ENCODE results near the gene RBP5. TPM values are rescaled to one million over a fixed set of nuclear protein-coding genes. Genes with fewer than 3 reads are reported as not detected.
"Not testable (repeated sequence)": the region's sequence is repeated elsewhere in the genome, so short reads cannot be mapped to it uniquely, and the experiment has no call there.

Gene RBP5
- total and polyA plus RNA-seq, 2 experiments from 2014 or later, result 1.5 to 8.9 TPM

- Histone ChIP-seq H3K36me3 (no peaks in the 10 kb centered on the region), H3K4me3 (no peak overlapping the region), H3K4me1 (ENCODE audit: low read depth) (no peaks in the 10 kb centered on the region), H3K27ac (no peak overlapping the region), H3K27me3 (no peaks in the 10 kb centered on the region), H3K9me3 (ENCODE audit: low read depth) (no peaks in the 10 kb centered on the region)
- no peak for DNase-seq (ENCODE audit: low read depth in 1 of 2, low spot score in 1 of 2)
- TF ChIP-seq, protein P1, sequence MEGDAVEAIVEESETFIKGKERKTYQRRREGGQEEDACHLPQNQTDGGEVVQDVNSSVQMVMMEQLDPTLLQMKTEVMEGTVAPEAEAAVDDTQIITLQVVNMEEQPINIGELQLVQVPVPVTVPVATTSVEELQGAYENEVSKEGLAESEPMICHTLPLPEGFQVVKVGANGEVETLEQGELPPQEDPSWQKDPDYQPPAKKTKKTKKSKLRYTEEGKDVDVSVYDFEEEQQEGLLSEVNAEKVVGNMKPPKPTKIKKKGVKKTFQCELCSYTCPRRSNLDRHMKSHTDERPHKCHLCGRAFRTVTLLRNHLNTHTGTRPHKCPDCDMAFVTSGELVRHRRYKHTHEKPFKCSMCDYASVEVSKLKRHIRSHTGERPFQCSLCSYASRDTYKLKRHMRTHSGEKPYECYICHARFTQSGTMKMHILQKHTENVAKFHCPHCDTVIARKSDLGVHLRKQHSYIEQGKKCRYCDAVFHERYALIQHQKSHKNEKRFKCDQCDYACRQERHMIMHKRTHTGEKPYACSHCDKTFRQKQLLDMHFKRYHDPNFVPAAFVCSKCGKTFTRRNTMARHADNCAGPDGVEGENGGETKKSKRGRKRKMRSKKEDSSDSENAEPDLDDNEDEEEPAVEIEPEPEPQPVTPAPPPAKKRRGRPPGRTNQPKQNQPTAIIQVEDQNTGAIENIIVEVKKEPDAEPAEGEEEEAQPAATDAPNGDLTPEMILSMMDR (IDR thresholded peaks at IDR 0.05; ENCODE audit: low read depth, low read length), result no peak
Observed at GRCh38 chr12:7110661-7111060, 18.0 kb downstream of the RBP5 start.

DNA sequence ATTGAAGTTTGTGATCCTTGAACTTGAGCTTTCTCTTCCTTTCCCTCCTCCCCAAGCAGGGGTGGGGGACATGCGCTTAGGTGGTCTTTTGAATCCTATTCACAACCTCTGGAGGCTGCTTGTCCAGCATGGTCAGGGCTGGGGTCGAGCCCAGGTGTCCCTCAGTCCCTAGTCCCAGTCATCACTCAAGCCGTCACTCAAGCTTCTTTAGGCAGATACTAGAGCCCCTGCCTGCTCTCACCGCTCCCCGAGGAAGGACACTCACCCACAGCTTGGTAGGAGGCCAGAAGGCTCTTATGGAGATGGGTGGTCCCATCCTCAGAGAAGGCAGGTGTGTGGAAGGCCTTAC, 19.1 kb downstream of the RBP5 start:
- H3K27ac ChIP-seq, result no peak overlapping the region
- no peaks in the 10 kb centered on the region for H3K27me3 ChIP-seq
- TF ChIP-seq, protein P1 (IDR thresholded peaks at IDR 0.05; ENCODE audit: low read depth, low read length), result no peak
- H3K9me3 ChIP-seq (ENCODE audit: low read depth), result no peaks in the 10 kb centered on the region
- DNase-seq (ENCODE audit: low read depth in 1 of 2, low spot score in 1 of 2), result no peak
- no peaks in the 10 kb centered on the region for H3K4me1 ChIP-seq (ENCODE audit: low read depth)
- H3K4me3 ChIP-seq, result no peak overlapping the region
- no peaks in the 10 kb centered on the region for H3K36me3 ChIP-seq

DNA sequence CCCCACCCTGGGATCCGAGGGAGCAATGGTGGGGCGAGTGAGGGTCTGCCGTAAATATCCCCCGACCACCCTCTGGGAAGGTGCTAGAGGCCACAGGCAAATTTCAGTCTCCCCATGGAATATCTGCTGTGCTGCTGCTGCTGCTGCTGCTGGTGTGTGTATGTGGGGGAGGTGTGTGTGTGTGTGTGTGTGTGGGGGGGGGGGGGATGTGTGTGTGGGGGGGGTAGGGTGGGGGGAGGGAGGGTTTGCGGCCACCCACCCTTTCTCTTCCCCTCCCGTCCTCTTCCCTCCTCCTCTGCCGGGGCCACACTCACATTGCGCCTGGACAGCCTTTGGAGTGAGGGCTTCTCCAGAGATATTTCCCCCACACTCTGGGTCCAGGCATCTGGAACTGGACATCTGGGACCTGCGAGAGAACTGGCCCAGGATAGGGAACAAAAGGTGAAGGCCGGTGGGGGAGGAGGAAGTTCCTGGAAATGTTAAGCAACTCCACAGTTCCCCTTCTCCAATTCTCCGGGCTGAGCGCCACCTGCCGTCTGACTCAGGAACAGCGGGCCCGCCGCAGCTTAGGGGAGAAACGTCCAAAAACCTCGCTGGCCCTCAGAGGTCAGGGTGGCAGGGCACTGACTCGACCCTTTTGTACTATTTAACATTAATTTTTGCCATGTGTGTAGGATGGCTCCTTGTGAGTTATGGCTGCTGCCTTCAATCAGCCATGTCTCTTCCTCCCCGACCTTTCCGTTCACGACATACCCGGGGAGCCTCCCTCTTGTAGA, 19.7 kb downstream of the RBP5 start, which contains the start of gene C1RL:
Gene C1RL, minus strand, starts transcription at position 419 of the 776 bp plus-strand sequence. Its CDS starts 34 bp downstream, at position 385.
- Histone ChIP-seq H3K4me1 (ENCODE audit: low read depth) (no peaks in the 10 kb centered on the region), H3K27me3 (no peaks in the 10 kb centered on the region), H3K27ac (no peak within 1 kb of the TSS), H3K9me3 (ENCODE audit: low read depth) (no peaks in the 10 kb centered on the region), H3K36me3 (no peaks in the 10 kb centered on the region), H3K4me3 (peak within 1 kb of the TSS; percentile 18)
- TF ChIP-seq, protein P1 (IDR thresholded peaks at IDR 0.05; ENCODE audit: low read depth, low read length), result peak; percentile 97
- peak; percentile 82 to 95 for DNase-seq (ENCODE audit: low read depth in 1 of 2, low spot score in 1 of 2)

- no peak overlapping the region for H3K27ac ChIP-seq
Observed at GRCh38 chr12:7108003-7108795, 20.5 kb downstream of the RBP5 start.

GRCh38 chr12:7107636-7108002, 21.1 kb downstream of the RBP5 start:
- Histone ChIP-seq H3K36me3 (no peaks in the 10 kb centered on the region), H3K4me3 (peak overlapping the region; percentile 18), H3K9me3 (ENCODE audit: low read depth) (no peaks in the 10 kb centered on the region), H3K27ac (no peak overlapping the region), H3K4me1 (ENCODE audit: low read depth) (no peaks in the 10 kb centered on the region), H3K27me3 (no peaks in the 10 kb centered on the region)
- peak in 1 of 2 donors; percentile 20 for DNase-seq (ENCODE audit: low read depth in 1 of 2, low spot score in 1 of 2)
- TF ChIP-seq, protein P1 (IDR thresholded peaks at IDR 0.05; ENCODE audit: low read depth, low read length), result no peak

More at GRCh38 chr12:7108003-7108795, 20.5 kb downstream of the RBP5 start:
- DNase-seq (ENCODE audit: low read depth in 1 of 2, low spot score in 1 of 2), result peak; percentile 27 to 87
- Histone ChIP-seq H3K36me3 (no peaks in the 10 kb centered on the region), H3K4me3 (peak overlapping the region; percentile 18), H3K27me3 (no peaks in the 10 kb centered on the region), H3K4me1 (ENCODE audit: low read depth) (no peaks in the 10 kb centered on the region), H3K9me3 (ENCODE audit: low read depth) (no peaks in the 10 kb centered on the region)
- TF ChIP-seq, protein P1 (IDR thresholded peaks at IDR 0.05; ENCODE audit: low read depth, low read length), result no peak

DNA sequence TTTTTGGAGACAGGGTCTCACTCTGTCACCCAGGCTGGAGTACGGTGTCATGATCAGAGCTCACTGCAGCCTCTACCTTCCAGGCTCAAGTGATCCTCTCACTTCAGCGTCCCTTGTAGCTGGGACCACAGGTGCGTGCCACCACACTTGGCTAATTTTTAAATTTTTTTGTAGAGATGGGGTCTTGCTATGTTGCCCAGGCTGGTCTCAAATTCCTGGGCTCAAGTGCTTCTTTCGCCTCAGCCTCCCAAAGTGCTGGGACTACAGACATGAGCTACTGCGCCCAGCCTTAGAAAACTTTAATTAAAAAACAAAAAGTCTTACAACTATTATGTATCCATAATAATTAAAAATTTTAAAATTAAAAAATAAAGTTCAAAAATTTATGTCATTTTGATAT, 21.5 kb downstream of the RBP5 start:
- H3K36me3 ChIP-seq; H3K27me3 ChIP-seq; H3K27ac ChIP-seq; H3K4me1 ChIP-seq (ENCODE audit: low read depth); H3K9me3 ChIP-seq (ENCODE audit: low read depth); H3K4me3 ChIP-seq; DNase-seq (ENCODE audit: low read depth in 1 of 2, low spot score in 1 of 2): not testable (repeated sequence)
